GM13976 (cell line): ENCODE results near the gene HKDC1.

ENCODE experiments used
- DNase-seq: peaks from one replicate; pipeline ENCODE4 v3.0.0; 2012; ENCODE audit warnings: low spot score
- in situ Hi-C: fragments of 300-500 bp; cut with MboI; formaldehyde crosslinking; loops from one replicate; pipeline ENCODE4 v1.12.0; 2022; ENCODE audit warnings: low sequenced_read_pairs, mixed read lengths, inconsistent platforms; ENCODE audit not compliant: unreplicated experiment
- TF ChIP-seq, protein P1 (sequence below): IDR thresholded peaks from 2 replicates; pipeline ENCODE4 v1.5.1; 2012; ENCODE audit warnings: borderline replicate concordance, mild to moderate bottlenecking; ENCODE audit not compliant: insufficient read depth; ENCODE audit errors: extremely low read depth, missing control alignments, control extremely low read depth

HKDC1 gene

DNA sequence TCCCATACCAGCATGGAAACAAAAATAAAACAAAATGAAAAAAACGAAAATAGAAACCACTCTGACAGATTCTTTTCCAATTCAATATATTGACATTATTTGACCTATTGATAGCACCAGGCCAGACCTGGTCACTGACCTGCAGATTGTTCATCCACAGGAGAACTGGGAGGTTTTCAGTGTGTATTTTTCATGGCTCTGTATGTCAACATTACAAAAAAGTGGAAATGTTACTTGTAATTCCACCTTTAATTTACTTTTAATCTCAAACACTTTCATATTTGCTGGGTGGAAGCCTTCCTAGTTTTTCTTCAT, 2.9 kb downstream of the HKDC1 start:
- in situ Hi-C loops: loop anchor here (10.0 kb wide), 1 partner anchor 228 kb away; no protein-coding TSS in a partner anchor
- TF ChIP-seq, protein P1, sequence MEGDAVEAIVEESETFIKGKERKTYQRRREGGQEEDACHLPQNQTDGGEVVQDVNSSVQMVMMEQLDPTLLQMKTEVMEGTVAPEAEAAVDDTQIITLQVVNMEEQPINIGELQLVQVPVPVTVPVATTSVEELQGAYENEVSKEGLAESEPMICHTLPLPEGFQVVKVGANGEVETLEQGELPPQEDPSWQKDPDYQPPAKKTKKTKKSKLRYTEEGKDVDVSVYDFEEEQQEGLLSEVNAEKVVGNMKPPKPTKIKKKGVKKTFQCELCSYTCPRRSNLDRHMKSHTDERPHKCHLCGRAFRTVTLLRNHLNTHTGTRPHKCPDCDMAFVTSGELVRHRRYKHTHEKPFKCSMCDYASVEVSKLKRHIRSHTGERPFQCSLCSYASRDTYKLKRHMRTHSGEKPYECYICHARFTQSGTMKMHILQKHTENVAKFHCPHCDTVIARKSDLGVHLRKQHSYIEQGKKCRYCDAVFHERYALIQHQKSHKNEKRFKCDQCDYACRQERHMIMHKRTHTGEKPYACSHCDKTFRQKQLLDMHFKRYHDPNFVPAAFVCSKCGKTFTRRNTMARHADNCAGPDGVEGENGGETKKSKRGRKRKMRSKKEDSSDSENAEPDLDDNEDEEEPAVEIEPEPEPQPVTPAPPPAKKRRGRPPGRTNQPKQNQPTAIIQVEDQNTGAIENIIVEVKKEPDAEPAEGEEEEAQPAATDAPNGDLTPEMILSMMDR: no peak
- no peak for DNase-seq

DNA sequence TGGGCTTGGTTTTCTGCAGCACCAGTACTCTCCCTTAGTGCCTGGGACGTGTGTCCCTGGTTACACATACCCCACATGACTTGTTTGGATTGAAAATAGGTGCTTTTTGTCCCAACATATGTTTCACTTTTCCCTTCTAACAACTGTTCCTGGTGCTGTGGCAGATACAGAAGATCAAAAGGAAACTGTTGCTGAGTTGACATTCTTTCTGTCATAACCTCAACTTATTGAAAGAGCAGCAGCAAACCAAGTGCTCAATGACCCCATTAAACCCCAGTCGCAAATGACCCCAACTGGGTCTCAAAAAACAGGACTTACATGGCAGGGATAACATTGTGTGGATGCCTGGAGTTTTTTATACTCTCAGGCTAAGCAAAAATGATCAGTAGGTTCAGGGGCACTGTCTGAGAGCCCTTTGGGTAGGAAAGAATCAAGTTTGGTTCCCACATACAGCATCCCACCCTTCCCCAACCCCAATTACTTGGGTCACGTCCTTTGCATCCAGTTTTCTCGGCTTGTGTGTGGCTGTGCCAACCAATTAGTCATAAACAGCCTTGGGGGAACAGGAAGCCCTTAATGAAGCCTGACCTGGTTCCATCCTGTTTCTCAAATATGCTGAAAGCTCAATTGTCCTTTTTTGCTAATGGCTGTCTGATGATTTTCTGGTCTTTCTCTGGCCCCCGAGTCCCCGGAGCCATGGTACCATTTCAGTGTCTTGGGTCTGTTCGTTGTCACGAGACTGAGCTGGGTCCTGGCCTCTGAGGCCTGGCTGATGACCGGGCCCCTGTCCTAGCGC, 4.9 kb downstream of the HKDC1 start:
- DNase-seq: peak; percentile 12
- in situ Hi-C loops: loop anchor here (10.0 kb wide), 1 partner anchor 230 kb away; no protein-coding TSS in a partner anchor

DNA sequence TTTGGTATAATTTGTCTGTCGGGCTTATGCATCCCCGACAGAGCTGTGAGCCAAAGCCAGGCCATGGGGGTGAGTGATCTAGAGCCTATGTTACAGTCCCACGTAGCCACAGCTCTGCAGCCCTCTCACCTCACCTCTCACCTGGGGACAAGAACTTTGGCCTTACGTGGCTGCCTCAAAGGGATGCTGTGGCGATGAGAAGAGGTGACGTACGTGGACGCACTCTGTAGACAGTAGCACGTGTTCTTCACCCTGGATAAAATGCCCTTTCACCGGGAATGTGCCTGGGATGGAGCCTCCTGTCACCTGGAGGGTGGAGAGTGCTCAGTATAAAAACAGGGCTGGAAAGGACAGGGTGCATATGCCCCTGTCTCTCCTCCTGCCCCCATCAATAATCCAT, 5.5 kb downstream of the HKDC1 start:
- no peak for DNase-seq
- in situ Hi-C loops: loop anchor here (10.0 kb wide), 1 partner anchor 231 kb away; no protein-coding TSS in a partner anchor

More for the DNA sequence above, 4.9 kb downstream of the HKDC1 start:
- TF ChIP-seq, protein P1: no peak

DNA sequence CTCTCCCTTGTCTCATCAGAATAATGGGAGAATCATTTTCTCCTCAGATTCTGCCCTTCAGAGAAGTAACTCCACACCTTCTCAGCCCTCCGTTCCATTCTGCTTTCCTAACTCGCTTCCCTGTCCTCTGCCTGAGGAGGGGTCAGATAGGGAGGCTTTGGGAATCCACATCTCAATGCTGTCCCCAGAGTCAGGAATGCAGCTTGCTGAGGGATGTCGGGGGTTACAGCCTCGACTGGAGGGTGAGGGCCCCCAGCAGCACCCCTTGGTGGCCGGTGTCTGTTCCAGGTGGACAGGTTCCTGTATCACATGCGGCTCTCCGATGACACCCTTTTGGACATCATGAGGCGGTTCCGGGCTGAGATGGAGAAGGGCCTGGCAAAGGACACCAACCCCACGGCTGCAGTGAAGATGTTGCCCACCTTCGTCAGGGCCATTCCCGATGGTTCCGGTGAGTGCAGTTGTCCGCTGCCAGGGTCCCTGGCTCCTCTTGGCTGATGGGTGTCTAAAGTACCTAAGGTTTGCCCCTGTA, 6.9 kb downstream of the HKDC1 start:
- TF ChIP-seq, protein P1: no peak
- DNase-seq: no peak
- in situ Hi-C loops: loop anchor here (10.0 kb wide), 1 partner anchor 232 kb away; no protein-coding TSS in a partner anchor

More for the DNA sequence above, 5.5 kb downstream of the HKDC1 start:
- TF ChIP-seq, protein P1: no peak

DNA sequence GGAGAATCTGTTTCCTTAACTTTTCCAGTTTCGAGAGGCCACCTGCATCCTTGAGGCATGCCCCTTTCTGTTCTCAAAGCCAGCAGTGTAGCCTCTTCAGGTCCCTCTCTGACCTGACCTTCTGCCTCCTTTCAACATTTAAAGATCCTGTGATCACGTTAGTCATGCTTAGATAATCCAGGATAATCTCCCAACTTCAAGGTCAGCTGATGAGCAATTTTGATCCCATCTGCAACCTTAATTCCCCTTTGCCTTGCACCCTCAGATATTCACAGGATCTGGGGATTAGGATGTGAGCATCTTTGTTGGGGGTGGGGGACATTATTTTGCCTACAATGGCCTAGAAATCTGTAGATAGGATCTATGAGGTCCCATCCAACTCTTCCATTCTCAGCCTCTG, 8.0 kb downstream of the HKDC1 start:
- TF ChIP-seq, protein P1: no peak
- in situ Hi-C loops: loop anchor here (10.0 kb wide), 1 partner anchor 233 kb away; no protein-coding TSS in a partner anchor
- no peak for DNase-seq

DNA sequence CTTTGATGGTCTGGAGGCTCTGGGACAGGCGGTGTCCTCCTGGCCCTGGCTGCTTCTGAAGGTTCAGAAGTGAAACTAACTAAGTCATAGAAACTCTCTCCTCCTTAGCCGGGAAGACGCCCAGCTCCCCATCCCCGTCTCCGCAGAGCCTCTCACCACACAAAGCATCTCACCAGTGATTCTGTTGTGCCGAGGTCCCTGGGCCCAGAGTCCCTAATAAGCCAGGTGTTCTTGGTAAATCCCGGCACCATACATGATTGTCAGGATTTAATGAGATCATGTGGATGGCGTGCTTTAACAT, 9.4 kb downstream of the HKDC1 start:
- in situ Hi-C loops: loop anchor here (10.0 kb wide), 1 partner anchor 235 kb away; no protein-coding TSS in a partner anchor
- no peak for DNase-seq
- TF ChIP-seq, protein P1: no peak
